GM18507 (cell line): ENCODE measurements around the gene CACNA2D2.

ENCODE experiments used
- DNase-seq: peaks from one replicate; pipeline ENCODE4 v3.0.0; 2011; ENCODE audit warnings: low read depth; ENCODE audit not compliant: insufficient read length; ENCODE audit errors: extremely low spot score
- FAIRE-seq: peaks from 2 replicates; lab custom pipeline; 2011; peaks lifted over from hg19 to GRCh38; lab: Jason Lieb, UNC

Gene CACNA2D2

DNA sequence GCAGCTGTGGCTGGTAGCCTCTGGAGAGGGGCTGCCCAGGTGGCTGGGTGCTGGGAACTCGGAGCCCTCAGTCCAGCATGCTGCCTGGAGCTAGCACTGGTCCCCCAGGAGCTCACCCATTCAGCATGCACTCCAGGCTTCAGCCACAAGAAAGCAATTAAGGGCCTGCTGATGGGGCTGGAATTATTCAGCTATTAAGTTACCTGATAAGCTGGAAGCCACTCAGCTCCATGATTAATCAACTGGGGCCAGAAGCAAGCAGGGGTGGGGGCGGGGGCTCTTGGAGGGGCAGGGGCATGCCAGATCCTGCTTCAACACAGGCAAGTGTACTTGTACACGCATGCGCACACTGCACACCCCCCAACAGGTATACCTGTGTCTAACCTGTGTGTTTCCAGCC is 122.1 kb downstream of the CACNA2D2 start:
- DNase-seq (no peak), FAIRE-seq (no peak)

DNA sequence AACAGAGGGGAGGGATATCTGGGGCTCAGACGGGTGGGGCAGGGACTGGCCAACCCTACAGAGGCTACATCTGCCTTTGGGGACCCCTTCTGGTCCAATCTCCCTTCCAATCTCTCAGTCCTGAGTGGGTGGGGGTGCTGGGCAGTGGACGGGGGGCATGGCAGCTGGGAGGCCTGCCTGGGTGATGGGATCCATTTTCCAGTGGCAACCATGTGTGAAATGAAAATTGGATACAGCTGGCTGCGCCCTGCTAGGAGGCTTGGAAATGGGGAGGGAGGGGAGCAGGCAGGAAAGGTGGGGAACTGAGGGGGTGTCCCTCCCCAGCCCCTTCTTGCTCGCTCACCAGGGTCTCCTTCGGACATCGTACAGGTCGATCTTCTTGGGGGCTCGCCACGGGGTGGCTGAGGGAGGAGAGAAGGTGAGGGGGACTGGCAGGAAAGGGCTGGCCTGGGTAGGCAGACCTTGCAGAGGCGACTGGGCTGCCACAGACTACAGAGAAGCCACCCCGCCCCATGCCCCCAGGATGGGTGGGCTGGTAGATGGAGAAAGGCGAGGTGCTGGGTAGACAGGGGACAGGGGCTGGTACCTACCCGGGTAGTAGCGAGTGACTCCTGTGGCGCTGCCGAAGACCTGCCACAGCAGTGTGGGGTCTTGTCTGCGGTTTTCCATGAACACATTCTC is 122.9 kb downstream of the CACNA2D2 start:
- DNase-seq, result no peak
- no peak for FAIRE-seq

DNA sequence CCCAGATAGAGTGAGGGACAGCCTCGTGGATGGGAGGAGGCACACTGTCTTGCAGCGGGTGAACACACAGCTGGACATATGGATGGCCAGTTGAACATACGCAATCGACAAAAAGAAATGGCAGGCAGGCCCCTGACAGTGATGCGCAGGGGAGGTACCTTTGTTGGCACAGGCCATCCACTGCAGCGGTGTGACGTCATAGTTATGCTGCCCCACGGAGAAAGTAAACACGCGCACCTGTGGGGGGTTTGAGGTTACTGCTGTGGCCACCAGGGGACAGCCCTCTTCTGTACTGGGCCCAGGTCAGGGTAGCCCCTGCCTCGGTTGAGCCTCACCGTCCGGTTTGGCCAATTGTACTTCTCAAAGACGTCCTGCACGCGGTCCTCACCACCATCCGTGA is 124.7 kb downstream of the CACNA2D2 start:
- FAIRE-seq, result no peak

DNA sequence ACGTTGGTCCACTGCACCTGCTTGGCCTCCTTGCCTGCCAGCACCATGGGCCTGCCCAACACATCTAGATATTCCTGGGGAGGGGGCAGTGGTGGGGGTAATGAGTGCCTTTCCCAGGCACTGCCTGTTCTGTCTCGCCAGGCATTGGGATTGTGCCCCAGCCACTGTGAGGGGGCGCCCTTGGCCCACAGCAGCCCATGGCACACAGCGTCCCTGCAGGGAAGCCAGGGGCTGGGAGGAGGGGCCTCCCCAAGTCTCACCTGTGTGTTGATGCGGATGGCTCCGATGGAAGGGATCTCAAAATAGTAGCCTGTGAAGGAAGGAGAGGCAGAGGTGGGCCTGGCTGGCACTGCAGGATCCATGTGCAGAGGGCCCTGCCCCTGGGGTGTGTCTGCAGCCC is 125.4 kb downstream of the CACNA2D2 start:
- FAIRE-seq, result no peak
- DNase-seq, result no peak

More for the DNA sequence above, 124.7 kb downstream of the CACNA2D2 start:
- DNase-seq, result no peak

DNA sequence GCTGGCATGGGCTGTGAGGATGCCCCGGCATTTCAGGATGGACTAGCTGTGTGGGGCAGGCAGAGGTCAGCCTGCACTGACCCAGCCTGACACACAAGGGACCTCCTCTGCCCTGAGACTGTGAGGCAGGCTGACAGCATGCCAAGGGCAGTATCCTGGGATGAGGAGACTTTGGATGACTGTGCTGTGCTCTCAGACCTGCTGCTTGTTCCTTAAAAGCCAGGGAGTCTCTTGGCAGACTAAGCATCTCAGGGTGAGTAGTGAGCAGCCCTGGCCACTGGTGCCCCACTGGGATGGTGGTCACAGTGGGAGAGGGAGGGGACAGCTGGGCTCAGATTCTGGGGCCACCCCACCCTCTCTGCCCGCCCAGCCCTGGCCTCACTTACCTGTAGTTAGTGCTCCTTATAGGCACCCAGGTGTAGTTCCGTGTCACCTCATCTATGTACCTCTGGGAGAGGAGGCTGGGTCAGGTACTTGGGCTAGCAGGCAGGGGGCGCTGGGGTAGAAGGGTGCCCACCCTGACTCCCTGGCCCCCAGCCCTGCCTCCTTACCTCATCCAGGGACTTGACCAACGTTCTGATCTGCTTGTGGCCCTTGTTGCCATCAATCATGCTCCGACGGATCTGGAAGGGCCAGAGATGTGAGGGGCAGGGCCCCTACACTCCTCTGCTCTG is 128.0 kb downstream of the CACNA2D2 start:
- FAIRE-seq, result no peak
- no peak for DNase-seq

DNA sequence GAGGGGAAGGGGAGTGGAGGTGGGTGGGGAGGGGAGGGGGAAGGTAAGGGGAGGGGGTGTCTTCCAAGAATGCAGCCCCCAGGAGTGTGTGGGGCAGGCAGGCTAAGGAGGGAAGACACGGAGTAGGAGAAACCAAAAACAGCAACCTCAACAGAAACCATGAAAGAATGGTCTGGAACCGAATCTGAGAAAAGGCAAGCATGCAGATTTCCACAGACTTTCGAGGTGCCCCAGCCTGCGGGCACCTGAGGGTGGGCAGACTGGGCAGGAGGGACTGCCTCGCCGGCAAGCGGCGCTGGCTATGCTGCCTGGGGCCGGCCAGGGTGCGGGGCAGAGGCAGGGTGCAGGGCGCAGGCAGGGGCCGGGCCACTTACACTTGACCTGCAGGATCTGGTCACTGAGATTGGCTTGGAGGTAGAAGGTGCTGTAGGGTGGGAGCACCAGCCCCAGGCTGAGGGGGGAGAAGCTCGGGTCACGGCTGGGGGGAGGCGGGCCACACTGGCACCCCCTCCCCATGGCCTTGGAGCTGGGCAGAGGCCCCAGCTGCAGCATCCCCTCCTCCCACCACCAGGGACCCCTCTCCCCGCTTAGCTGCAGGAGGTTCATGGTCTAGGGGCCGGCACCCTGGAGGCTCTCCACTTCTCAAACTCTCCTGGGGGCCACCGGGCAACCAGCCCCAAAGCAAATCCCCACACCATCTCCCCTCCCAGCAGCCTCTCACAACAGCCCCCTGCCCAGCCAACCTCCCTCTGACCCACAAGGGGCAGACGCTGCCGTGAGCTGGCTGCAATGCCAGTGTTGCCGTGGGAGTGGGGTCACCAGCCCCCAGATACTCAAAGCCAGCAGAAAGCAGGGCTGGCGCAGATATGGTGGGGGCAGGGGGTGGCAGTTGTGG is 128.8 kb downstream of the CACNA2D2 start:
- no peak for DNase-seq
- FAIRE-seq, result no peak

DNA sequence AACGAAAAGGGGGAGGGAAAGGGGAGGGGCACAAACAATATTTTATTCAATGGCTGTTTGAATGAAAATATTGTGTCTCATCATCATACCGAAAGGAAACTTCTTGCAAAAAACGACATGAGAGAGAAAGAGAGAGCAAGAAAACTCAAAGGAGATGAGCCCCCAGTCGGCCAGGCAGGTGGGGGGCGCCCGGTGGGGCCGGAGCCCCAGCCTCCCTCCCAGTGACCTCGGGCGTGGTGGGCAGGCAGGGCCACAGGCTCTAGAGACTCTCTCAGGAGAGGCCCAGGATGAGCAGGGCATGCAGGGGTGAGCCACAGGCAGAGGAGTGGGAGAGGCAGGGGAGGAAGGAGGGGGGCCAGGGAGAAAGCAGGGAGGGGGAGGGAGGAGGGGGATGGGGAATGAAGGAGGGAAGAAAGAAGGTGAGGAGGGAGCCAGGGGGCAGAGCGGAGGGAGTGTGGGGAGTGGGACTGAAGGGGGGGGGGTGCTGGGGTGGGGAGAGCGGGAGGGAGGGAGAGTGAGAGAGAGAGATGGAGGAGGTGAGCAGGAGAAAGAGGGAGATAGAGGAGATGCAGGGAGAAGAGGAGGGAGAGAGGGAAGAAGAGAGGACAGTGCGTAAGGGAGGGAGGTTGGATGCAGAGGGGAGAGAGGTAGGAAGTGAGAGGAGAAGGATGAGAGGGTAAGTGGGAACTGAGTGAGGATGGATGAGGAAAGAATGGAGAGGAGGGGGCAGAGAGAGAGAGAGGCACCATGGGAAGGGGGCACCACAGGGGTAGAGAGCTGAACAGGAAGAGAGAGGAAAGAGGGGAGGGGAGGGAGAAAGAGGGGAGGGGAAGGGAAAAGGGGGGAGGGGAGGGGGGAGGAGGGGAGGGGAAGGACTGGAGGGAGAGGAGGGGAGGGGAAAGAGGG is 130.0 kb downstream of the CACNA2D2 start:
- no peak for DNase-seq
- no peak for FAIRE-seq

DNA sequence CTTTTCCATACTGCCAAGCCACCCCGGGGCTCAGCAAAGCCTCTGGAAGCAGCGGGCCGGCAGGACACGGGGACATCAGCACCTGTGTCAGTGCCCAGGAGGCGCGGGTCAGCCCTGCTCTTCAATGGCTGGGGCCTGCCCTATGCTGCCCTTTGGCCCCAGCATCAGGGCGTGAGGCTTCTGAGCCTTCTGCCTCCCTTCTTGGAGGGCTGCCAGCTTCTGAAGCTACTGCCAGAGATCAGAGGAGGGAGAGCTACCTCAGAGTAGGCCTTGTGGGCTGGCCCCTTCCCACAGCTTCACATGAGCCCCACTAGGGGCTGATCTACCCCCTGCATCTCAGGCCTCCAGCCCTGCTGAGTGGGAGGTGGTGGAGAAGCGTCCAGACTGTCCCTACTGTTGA is 131.1 kb downstream of the CACNA2D2 start:
- DNase-seq (no peak), FAIRE-seq (no peak)

DNA sequence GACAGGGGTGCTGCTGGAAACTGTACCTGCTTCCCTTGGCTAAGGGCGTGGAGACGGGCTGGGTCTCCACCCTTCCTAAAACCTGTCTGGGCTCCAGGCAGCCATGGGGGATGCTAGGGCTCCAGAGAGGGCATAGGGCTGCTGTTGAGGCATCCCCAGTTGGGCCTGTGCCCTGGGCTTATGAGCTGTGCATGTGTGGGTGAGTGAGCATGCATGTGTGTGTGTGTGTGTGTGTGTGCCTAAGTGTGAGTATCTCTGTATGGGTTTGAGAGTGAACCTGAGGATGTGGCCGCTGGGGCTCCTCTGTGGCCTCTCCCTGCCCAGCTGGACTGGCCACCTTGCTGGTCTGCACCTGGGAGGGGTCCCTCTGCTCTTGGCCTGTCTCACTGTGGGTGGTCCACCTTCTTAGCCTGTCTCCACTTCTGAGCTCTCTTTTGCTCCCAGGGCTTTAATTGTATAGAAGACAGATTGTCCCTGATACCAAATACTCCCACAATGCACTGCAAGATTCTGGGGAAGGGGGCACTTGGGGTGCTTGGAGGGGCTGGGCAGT is 132.2 kb downstream of the CACNA2D2 start:
- no peak for FAIRE-seq

DNA sequence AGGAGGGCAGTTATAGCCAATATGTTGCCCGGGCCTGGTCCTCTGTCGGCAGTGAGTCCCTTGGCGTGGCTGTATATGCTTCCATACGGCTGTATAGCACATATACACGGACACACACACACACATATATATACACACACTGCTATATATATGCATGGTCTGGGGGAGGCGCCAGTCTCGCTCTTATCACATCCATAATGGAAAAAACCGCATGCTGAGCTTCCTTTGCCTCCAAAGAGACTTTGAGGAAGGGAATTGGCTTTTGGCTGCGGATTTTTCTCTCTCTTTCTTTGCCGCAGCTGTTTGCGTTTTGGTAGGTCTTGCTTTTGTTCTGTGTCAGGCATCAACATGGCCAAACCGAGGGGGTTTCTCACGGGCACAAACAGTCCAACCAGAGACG is 132.8 kb downstream of the CACNA2D2 start:
- FAIRE-seq, result no peak

More for the DNA sequence above, 132.2 kb downstream of the CACNA2D2 start:
- no peak for DNase-seq

DNA sequence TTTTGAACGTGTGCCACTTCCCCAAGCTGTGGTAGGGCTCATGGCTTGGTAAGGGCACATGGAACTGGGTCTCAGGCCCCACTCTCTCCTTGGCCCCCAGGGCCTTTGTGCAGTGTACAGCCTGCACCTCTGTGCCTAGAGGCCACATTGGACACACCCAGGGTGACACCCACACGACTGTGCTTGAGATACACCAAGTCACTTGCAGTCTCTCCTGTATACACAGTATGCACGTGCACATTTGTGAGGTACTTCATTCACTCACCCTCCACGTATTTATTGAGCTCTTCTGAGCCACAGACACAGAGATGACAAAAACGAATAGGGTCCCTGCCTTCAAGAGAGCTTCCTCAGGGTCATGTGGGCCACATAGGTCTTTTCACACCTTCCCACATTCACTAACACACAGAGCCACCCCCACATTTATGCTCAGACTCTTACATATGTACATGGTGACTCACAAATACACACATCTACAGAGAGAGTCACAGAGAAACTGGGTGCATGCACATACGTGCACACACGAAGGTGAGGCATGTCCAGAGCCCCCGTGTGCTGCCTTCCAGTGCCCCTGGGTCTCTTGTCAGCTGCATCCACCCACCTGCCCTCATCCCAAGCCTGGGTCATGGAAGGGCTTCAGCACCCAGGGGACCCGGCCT is 134.3 kb downstream of the CACNA2D2 start:
- DNase-seq (no peak), FAIRE-seq (no peak)

More for the DNA sequence above, 132.8 kb downstream of the CACNA2D2 start:
- DNase-seq, result no peak

DNA sequence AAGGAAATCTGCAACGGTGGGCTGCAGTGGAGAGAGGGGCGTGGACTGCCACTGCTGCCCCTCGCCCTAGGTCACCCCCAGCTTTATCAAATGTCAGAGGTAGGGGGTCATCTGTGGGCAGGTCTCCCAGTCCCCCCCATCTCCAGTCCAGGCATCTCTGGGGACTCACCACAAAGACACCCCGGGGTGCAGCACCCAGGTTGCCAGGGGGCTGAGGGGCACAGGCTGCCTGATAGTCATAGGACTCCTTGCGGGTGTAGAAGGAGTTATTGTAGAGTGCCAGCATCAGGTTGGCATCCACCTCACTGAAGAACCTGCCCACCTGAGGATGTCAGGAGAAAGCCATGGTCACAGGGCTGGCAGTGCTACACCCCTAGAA is 137.6 kb downstream of the CACNA2D2 start:
- FAIRE-seq, result no peak

DNA sequence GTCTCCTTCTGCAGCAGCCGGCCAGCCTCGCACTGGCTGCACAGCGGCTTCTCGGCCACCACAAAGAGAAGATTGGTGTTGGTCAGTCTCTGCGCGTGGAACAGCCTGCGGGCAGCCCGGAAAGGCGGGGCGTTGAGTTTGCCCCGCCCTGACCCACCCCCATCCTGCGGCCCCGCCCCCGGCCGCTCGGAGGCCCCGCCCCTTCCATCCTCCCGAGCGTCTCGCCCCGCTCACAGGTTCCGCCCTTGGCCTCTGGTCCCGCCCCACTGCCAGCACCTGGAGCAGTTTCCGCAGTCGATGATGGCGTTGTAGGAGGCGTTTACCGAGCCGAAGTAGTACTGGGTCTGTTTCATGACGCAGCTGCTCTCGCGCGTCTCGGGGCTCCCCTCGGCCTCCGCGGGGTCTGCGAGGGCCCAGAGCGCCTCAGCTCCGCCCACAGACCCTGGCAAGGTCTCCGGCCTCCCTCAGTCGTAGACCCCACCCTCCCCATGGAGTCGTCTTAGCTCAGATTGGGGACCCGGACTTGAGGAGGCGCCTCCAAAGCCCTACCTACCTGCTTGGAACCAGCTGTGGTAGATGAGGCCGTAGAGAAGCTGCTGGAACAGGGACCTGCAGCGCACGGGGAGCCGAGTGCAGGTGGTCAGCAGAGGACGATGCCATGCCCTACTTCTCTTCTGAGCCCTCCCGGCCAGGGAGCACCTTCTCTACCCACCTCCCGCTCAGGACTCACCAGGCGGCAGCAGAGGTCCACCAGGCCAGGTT is 138.2 kb downstream of the CACNA2D2 start:
- peak; percentile 94 for FAIRE-seq

More for the DNA sequence above, 137.6 kb downstream of the CACNA2D2 start:
- DNase-seq, result no peak

DNA sequence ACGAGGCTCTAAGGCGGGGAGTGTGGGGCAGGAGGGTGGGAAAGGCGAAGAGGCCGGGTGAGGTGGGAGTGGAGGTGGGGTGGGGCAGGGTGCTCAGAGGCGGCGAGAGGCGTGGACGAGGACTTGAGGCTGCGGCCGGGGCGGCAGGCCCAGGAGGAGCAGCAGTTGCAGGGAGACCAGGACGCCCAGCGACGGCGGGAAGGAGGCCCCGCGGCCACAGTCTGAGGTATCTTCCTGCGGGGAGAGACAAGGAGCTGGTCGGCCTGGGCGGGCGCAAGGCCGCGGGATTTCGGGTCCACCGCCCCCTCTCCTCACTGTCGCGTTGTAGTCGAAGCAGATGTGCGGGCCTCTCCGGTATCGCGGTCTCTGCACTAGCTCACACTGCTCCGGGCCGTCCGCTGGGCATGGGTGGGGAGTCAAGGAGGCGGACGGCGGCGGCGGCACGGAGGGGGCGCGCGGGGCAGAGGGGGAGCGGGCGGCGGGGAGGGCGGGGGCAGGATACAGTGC is 138.8 kb downstream of the CACNA2D2 start:
- FAIRE-seq (no peak), DNase-seq (no peak)

More for the DNA sequence above, 138.2 kb downstream of the CACNA2D2 start:
- DNase-seq, result peak; percentile 91

DNA sequence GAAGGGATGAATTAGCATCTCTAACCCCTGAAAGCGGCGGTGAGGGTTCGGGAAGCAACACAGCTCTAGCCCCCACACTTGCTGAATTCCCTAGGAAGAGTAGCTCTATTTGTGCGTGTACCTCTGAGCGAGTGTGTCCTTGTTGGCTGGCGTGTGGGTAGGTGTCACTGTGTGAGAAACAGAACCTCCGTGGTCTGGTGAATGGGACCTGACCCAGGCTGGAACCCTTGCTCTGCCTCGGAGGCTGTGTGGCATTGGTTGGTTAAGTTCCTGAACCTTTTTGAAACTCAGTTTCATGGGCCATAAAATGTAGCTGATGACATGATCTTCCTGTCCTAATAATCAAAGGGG is 143.7 kb downstream of the CACNA2D2 start:
- no peak for FAIRE-seq
- no peak for DNase-seq

DNA sequence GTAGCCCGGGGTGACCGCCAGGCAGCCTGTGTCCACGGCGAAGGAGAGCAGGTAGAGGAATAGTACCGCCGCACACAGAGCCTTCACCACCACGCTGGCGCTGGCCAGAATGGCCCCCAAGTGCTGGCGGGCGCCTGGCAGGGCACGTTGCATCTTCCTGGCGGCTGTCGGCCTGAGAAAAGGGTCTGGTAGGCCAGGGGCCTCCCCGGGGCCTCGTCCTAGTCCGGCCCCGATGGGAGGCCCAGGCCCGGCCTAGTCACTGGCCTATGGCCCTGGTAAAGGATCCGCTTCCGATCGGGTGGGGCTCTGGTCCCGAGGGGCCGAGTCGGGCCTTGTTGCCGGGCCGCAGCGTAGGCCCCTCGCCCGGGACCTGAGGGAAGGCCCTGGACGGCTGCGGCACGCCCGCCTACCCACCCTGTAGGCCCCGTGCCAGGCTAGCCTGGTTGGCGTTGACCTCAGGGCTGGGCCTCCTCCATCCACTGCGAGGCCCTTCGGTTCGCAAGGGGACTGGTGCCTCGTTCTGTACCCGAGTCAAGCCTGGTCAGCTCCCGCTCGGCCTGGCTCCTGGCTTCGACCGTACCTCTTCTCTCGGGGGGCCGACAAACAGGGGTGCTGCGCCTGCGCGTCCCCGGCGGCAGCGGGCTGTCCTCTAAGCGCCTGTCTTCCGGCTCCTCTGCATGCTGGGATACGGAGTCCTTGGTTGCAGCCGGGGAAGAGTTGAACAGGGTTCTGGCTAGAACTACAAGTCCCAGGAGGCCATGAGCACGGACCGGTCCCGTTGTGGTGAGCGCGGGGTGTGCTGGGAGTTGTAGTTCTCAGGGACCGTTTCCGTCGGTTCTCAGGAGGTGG is 144.3 kb downstream of the CACNA2D2 start, which contains the start of gene TMEM115:
TSS of gene TMEM115 (minus strand) at position 611 of the 849 bp plus-strand sequence. CDS start at position 153, 458 bp downstream.
- FAIRE-seq, result peak; percentile 100

More for the DNA sequence above, 144.3 kb downstream of the CACNA2D2 start, which contains the start of gene TMEM115:
- peak; percentile 98 for DNase-seq
